Measurements from ENCODE around the gene ECE1. TPM values are rescaled to one million over a fixed set of nuclear protein-coding genes. Genes with fewer than 3 reads are reported as not detected.

The ECE1 gene
- total and polyA plus RNA-seq, 9 of the 15 experiments (the other 6 are each of a cell fraction or from before 2014, with no cell fraction given), result 0.56 to 34.8 (median 11.0) TPM

DNA sequence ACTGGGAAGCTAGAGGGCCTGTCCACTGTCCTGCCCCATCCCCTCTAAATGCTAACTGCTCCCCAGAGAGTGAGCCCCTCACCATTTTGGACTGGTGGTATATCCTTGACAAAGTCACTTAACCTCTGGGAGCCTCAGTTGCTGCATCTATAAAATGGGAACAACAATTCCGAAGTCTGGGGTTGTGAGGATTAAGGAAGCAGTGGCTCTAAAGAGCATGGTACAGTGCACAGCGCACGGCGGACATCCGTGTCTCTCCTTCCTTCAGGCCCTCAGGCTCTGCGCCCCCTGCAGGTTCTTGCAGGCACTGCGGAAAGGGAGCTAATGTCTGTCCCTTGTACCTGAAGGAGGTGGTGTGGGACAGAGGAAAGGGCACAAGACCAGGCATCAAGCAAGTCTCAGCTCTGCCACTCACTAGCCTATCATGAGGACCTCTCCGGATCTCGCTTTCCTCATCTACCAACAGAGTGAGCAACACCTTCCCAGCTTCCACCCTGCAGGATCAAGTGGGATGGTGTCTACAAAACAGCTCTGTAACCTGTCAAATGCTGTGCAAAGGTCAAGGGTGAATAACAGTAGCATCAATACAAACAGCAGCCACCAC lies 20.1 kb downstream of the ECE1 start (continued):
- TF ChIP-seq, protein P1, sequence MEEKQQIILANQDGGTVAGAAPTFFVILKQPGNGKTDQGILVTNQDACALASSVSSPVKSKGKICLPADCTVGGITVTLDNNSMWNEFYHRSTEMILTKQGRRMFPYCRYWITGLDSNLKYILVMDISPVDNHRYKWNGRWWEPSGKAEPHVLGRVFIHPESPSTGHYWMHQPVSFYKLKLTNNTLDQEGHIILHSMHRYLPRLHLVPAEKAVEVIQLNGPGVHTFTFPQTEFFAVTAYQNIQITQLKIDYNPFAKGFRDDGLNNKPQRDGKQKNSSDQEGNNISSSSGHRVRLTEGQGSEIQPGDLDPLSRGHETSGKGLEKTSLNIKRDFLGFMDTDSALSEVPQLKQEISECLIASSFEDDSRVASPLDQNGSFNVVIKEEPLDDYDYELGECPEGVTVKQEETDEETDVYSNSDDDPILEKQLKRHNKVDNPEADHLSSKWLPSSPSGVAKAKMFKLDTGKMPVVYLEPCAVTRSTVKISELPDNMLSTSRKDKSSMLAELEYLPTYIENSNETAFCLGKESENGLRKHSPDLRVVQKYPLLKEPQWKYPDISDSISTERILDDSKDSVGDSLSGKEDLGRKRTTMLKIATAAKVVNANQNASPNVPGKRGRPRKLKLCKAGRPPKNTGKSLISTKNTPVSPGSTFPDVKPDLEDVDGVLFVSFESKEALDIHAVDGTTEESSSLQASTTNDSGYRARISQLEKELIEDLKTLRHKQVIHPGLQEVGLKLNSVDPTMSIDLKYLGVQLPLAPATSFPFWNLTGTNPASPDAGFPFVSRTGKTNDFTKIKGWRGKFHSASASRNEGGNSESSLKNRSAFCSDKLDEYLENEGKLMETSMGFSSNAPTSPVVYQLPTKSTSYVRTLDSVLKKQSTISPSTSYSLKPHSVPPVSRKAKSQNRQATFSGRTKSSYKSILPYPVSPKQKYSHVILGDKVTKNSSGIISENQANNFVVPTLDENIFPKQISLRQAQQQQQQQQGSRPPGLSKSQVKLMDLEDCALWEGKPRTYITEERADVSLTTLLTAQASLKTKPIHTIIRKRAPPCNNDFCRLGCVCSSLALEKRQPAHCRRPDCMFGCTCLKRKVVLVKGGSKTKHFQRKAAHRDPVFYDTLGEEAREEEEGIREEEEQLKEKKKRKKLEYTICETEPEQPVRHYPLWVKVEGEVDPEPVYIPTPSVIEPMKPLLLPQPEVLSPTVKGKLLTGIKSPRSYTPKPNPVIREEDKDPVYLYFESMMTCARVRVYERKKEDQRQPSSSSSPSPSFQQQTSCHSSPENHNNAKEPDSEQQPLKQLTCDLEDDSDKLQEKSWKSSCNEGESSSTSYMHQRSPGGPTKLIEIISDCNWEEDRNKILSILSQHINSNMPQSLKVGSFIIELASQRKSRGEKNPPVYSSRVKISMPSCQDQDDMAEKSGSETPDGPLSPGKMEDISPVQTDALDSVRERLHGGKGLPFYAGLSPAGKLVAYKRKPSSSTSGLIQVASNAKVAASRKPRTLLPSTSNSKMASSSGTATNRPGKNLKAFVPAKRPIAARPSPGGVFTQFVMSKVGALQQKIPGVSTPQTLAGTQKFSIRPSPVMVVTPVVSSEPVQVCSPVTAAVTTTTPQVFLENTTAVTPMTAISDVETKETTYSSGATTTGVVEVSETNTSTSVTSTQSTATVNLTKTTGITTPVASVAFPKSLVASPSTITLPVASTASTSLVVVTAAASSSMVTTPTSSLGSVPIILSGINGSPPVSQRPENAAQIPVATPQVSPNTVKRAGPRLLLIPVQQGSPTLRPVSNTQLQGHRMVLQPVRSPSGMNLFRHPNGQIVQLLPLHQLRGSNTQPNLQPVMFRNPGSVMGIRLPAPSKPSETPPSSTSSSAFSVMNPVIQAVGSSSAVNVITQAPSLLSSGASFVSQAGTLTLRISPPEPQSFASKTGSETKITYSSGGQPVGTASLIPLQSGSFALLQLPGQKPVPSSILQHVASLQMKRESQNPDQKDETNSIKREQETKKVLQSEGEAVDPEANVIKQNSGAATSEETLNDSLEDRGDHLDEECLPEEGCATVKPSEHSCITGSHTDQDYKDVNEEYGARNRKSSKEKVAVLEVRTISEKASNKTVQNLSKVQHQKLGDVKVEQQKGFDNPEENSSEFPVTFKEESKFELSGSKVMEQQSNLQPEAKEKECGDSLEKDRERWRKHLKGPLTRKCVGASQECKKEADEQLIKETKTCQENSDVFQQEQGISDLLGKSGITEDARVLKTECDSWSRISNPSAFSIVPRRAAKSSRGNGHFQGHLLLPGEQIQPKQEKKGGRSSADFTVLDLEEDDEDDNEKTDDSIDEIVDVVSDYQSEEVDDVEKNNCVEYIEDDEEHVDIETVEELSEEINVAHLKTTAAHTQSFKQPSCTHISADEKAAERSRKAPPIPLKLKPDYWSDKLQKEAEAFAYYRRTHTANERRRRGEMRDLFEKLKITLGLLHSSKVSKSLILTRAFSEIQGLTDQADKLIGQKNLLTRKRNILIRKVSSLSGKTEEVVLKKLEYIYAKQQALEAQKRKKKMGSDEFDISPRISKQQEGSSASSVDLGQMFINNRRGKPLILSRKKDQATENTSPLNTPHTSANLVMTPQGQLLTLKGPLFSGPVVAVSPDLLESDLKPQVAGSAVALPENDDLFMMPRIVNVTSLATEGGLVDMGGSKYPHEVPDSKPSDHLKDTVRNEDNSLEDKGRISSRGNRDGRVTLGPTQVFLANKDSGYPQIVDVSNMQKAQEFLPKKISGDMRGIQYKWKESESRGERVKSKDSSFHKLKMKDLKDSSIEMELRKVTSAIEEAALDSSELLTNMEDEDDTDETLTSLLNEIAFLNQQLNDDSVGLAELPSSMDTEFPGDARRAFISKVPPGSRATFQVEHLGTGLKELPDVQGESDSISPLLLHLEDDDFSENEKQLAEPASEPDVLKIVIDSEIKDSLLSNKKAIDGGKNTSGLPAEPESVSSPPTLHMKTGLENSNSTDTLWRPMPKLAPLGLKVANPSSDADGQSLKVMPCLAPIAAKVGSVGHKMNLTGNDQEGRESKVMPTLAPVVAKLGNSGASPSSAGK (IDR thresholded peaks at IDR 0.05), result no peak
- TF ChIP-seq ILF3 (IDR thresholded peaks at IDR 0.05; ENCODE audit: borderline replicate concordance), result no peak
- no peak for TF ChIP-seq MTA2 (IDR thresholded peaks at IDR 0.05; ENCODE audit: low read depth)
- TF ChIP-seq YBX1 (IDR thresholded peaks at IDR 0.05), result no peak
- TF ChIP-seq CTBP1 (IDR thresholded peaks at IDR 0.05; ENCODE audit: borderline replicate concordance), result peak; percentile 56
- TF ChIP-seq, protein P2, sequence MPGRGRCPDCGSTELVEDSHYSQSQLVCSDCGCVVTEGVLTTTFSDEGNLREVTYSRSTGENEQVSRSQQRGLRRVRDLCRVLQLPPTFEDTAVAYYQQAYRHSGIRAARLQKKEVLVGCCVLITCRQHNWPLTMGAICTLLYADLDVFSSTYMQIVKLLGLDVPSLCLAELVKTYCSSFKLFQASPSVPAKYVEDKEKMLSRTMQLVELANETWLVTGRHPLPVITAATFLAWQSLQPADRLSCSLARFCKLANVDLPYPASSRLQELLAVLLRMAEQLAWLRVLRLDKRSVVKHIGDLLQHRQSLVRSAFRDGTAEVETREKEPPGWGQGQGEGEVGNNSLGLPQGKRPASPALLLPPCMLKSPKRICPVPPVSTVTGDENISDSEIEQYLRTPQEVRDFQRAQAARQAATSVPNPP (IDR thresholded peaks at IDR 0.05; ENCODE audit: borderline replicate concordance, insufficient read depth, insufficient read length), result no peak
- TF ChIP-seq NEUROD1 (IDR thresholded peaks at IDR 0.05; ENCODE audit: borderline replicate concordance, low read depth, low read length, partially characterized antibody), result peak; percentile 27
- no peak for TF ChIP-seq SMARCC2 (IDR thresholded peaks at IDR 0.05; ENCODE audit: low read depth)
- TF ChIP-seq KAT2B (IDR thresholded peaks at IDR 0.05; ENCODE audit: low read depth, low read length), result no peak
- TF ChIP-seq ZNF551 (CRISPR knock-in tag; IDR thresholded peaks at IDR 0.05), result no peak
- TF ChIP-seq, protein P3, sequence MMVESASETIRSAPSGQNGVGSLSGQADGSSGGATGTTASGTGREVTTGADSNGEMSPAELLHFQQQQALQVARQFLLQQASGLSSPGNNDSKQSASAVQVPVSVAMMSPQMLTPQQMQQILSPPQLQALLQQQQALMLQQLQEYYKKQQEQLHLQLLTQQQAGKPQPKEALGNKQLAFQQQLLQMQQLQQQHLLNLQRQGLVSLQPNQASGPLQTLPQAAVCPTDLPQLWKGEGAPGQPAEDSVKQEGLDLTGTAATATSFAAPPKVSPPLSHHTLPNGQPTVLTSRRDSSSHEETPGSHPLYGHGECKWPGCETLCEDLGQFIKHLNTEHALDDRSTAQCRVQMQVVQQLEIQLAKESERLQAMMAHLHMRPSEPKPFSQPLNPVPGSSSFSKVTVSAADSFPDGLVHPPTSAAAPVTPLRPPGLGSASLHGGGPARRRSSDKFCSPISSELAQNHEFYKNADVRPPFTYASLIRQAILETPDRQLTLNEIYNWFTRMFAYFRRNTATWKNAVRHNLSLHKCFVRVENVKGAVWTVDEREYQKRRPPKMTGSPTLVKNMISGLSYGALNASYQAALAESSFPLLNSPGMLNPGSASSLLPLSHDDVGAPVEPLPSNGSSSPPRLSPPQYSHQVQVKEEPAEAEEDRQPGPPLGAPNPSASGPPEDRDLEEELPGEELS (CRISPR knock-in tag; IDR thresholded peaks at IDR 0.05; ENCODE audit: borderline replicate concordance), result no peak
- peak; percentile 88 for TF ChIP-seq RBM25 (IDR thresholded peaks at IDR 0.05; ENCODE audit: low read depth, low read length, severe bottlenecking)
